Skeletal muscle cell (primary cell): ENCODE results near the gene METTL1.
A peak's percentile ranks its signal among the peaks of the same experiment; 100 is the strongest.
"Not testable (repeated sequence)": the region's sequence is repeated elsewhere in the genome, so short reads cannot be mapped to it uniquely, and the experiment has no call there.

Experiments used
- DNase-seq: peaks from one replicate; pipeline ENCODE4 v3.0.0-alpha.2; 2010; ENCODE audit warnings: low read depth
- H3K4me3 ChIP-seq: 2 replicates; pipeline ENCODE4 v1.5.1; 2011; ENCODE audit warnings: low read depth, mild to moderate bottlenecking, control low read depth, low read length, moderate library complexity

METTL1 gene

DNA sequence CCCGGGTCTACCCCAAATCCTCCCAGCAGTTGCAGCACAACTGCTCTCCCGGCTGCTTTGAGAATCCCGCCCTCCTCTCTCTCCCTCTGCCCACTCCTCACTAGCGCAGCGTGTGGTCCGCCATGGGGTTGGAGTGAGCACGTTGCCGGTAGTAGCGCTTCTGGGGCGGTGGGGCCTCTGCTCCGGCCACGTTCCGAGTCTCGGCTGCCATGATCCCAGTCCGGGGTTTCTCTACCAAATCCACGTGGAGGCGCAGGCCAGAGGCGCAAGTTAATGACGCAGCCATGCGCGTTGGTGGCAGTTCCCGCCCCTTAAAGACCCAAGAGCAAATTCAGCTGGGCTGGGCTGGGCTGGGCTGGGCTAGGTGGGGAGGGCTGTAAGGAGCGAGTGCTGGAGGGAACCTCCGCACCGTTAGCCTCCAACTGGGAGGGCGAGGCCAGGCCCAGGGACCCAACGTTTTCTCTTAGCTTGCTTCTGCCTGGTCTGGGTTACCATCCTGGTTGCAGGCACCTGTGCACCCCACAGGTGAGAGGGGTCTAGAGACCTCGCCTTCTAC, at the start of gene METTL1:
Gene METTL1 (minus strand): TSS at position 233 of the 556 bp plus-strand sequence. CDS start 22 bp downstream, at position 211.
- DNase-seq: peak; percentile 88
- H3K4me3 ChIP-seq: peak within 1 kb of the TSS; percentile 92

DNA sequence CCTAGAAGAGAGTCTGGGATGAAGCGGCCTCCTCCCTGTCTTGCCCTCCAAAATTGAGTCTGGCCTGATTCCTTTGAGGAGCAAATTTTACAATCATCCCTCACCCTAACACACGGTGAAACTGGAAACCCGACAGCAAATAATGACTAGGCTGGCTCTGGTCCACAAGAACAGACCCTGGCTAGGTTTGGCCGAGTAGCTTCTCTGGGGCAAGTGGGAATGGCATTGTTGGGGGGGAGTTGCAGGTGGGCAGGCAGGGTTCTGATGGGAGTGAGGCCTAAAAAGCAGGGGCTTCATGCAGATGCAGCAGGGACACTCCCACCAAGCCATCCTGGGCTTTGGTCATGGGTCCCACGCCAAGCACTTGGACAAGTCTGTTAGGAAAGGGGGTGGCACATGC, 49.1 kb upstream of the METTL1 start:
- H3K4me3 ChIP-seq, DNase-seq: not testable (repeated sequence)

DNA sequence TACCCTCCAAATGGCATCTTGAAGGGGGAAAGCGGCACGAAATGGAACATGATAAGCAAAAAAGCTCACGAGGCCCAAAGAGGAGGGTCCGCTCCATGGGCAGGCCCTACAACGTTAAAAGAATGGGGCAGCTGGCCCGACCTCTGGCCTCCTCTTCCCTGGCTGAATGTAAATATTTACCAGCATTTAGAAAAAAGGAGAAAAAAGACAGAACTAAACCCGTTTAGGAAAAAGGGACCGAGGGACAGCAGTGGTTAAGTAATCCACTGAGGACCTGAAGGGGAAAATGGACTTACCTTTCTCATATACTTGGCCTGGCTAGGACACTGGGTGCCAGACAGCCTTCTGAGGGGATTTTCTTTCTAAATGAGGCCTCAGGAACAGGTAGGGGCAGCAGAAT, 48.2 kb upstream of the METTL1 start:
- DNase-seq, H3K4me3 ChIP-seq: not testable (repeated sequence)

DNA sequence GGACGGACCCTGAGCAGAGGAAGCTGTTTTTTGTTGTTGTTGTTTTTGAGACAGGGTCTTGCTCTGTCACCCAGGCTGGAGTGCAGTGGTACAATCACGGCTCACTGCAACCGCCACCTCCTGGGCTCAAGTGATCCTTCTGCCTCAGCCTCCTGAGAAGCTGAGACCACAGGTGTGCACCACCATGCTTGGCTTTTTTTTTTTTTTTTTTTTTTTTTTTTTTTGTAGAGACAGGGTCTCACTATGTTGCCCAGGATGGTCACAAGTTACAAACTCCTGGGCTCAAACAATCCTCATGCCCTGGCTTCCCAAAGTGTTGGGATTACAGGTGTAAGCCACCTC, 46.1 kb upstream of the METTL1 start:
- not testable (repeated sequence) for DNase-seq, H3K4me3 ChIP-seq

DNA sequence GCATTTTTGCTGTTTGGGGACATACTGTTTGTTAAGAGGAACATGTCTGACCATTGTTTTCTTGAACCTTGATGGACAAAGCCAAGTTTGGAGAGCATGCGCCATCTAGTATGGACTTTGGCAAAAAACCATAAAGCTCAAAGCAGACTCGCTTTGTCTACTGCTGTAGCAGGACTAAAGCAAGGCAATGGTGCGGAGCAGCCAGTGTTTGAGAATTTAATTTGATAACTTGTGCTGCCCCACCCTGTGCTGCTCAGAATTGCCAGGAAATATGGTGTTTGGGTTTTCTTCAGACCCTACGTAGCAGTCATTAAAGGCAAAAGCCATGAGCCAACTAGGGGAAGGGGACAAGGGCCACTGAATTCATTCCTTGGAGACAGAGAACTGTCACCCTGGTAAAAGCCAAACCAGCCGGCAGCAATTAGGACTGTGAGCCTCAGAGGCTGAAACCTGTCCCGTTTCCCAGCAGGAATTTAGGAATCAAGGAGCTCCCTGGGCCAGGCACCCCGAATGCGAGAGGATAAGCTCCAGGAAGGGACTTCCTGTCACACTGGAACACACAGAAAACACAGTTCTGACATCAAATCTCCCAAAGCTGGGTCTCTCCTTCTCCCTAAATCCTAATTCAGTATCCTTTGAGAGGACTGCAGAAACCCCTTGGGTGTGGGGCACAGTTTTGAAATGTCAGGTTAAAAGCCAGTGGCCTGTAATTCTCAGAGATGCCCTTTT, 45.5 kb upstream of the METTL1 start:
- no peak overlapping the region for H3K4me3 ChIP-seq
- DNase-seq: no peak

DNA sequence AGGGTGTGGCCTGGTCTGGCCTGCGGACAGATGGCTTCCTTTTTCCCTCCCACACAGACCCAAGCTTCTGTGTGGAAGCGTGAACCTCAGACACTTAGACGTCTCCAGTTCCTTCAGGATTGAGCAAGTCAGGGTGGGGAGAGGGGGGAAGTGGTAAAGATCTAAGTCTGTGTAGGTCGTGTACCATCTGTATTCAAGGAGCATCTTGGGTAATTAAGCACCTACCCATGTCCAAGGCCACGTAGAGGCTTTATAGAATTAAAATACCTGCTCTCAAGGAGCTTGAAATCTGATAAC, 44.9 kb upstream of the METTL1 start:
- no peak for DNase-seq
- H3K4me3 ChIP-seq: no peak overlapping the region

DNA sequence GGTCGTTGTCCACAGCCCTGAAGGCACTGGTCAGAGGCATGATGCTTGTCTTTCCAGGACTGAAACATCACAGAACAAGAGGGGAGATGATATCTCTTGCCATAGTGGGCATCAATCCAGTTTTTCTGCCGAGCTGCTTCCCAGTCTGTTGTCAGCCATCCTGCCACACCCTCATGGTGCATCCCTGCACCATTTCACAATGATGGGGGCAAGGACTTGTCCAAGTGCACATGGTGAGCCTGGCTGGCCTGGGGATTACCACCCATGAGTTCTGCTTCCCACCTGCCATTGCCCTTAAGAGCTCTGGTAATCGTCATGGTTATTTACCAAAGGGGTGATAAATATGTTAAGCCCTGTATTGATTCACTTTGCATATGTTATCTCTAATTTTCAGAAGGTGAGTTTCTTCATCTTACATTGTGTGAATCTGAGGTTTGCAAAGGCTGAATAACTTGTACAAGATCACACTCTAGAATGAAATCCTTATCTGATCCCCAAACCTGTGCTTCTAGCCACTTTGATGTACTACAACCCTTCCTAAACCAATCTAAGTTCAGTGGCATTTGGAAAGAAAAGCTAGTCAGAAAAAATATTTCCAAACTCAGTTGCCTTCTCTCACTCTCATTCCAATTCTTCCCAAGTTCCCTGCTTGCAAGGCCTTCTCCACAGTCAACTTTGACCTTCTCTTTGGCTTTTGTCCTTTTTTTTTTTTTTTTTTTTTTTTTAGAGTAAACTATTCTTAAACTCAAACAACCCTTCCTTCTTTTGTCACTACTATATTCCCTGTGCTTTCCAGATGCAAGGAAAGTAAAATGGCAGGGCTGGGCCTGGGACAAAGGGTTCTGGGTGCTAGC, 44.3 kb upstream of the METTL1 start:
- no peak overlapping the region for H3K4me3 ChIP-seq
- DNase-seq: no peak

DNA sequence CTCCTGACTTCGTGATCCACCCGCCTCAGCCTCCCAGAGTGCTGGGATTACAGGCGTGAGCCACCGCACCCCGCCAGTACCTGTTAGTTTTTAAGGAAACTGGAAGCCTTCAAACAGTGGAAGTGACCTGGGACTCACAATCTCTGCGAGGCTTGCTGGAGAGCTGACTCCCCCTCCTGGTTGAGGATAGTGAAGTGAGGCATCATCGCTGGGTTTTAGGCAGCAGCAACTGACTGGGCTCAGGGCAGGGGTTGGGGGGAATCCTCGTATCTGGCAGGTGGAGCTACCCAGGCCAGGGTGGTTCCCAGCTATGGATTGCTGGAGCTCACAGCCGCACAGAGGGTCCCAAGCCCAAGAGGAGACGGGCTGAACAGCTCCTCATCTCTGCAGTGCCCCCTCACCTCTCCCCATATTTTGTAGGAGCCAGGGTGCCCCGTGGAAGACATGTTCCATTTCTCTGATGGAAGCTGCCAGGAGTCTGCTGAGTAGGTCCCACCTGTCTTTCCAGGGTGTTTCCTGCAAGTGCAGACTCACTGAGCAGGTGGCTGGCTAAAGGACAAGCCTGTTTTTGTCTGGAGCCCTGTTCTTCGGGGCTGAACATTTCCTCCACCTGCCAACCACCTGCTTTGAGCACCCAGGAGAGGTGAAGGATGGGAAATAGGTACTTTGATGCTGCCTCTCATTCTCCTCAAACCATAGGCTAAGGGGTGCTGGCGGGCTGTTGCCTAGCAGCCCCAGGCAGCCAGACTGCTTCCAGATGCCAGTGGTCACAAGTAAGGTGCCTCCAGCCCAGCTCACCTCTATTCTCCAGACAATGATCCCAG, 43.5 kb upstream of the METTL1 start:
- no peak overlapping the region for H3K4me3 ChIP-seq
- DNase-seq: no peak

DNA sequence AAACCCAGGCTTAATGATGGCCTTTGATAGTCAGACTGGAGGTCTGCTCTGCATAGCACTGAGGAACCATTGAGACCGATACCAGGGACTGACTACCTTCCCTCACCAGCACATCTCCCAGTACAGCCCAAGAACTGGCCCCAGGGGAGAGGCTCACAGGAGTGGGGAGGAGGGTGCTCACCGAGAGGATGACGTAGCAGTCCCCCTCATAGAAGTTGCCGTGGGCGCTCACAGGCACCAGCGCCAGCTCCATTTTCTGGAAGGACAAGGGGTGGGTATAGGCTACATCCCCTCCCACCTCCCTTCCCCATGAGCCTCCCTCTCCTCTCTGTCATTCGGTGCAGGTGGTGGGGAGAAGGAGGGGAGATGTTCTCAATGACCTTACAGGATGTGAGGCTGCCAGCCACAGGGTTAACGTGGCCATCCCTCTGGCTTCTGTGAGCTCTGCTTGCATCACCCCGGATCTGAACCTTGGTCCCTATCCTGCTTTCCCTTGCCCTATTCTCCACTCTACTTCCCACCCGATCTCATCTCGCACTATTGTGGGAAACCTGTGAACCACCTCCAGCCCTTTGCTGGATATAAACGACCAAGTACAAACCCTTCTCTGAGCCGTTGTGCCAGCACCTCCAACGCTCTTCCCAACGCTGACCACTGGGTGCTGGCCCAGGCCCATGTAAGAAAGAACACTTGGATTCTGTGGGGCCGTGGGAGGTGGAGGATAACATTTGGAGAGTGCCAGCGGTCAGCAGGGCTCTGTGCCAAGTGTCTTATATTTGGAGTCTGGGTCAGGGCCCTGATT, 42.3 kb upstream of the METTL1 start:
- H3K4me3 ChIP-seq: no peak overlapping the region
- DNase-seq: no peak

DNA sequence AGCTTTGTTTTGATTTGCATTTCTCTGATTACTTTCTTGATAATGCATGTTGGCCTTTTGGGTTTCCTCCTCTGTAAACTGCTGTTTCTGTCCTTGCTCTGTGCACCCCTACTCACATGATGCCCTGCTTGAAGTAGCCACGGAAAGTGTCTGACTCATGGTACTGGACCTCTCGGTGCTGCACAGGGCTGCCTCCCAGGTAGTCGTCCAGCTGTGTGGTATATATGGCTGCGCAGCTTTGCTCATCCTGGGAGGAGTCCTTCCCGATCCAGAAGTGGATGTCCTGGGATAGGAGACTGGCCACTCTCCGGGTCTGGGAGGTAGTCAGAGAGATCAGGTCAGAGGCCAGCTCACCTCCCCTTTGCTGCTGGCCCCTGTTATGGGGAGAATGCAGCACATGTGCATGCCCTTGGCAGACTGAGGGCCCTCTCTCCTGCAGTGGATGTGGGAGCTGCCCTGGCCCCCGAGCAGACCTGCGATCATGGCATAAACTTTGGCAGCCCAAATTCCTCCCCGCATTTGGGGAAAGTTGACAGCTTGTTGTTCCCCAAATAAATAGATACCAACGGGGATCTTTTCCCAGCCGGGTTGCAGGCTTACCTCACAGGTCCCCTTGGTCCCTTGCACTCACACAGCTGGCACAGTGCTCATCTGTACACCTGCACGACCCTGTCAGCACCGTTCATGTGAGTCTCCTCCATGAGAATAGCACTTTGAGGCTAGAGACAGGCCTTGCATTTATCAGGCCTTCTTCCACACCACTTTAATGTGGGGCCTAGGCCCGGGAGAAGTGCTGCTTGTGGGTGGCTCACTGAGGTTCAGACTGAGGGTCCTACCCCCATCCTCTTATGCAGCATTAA, 41.4 kb upstream of the METTL1 start:
- DNase-seq: no peak
- no peak overlapping the region for H3K4me3 ChIP-seq

DNA sequence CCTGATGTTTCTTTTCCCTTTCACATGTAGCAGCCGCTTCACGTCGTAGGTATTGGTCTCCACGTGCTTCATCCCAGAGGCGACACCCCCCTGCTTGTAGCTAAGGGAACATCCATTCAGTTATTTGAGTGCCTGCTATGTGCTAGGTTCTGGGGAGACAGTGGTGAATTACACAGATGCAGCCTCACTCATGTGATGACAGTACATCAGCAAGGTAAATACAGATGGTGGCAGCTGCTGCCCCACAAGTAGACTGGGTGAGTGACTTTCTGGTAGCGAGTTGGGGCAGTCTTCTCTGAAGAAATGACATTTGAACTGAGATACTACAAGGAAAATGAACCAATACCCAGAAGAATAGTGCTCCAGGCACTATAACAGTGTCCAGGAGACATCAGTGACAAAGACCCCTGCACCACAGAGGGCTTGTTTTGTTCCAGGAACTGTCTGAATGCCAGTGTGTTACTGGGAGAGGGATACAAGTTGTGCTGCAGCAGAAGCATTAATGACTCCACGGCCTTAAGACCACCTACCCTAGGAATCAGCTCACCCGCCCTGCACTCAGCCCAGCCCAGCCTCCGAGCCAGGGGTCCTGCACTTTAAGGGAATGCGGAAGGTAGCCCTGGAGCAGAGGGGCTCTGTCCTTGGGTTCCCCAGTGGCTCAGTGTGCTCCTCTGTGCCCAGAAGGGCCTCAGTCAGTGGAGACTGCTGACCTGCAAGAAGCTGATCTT, 39.3 kb upstream of the METTL1 start:
- DNase-seq: no peak
- H3K4me3 ChIP-seq: no peak overlapping the region

DNA sequence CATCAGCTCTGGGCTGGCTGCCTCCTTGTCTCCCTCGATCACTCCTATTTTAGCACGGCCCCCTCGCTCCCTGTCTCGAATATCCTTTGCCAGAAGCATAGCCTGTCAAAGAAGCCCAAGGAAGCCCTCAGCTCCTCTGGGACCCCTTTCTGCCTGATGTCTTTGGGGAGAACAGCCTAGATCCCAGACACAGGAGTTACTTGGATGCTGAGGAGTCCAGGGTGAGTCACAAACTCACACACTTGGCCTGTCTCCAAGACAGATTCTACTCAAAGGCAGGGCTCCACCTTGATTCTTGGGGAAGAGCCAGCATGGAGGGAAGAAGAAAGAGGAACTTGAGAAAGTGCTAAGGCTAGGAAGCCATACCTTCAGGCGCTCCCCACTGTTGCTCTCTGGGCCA, 38.5 kb upstream of the METTL1 start:
- DNase-seq: peak; percentile 37
- no peak overlapping the region for H3K4me3 ChIP-seq

DNA sequence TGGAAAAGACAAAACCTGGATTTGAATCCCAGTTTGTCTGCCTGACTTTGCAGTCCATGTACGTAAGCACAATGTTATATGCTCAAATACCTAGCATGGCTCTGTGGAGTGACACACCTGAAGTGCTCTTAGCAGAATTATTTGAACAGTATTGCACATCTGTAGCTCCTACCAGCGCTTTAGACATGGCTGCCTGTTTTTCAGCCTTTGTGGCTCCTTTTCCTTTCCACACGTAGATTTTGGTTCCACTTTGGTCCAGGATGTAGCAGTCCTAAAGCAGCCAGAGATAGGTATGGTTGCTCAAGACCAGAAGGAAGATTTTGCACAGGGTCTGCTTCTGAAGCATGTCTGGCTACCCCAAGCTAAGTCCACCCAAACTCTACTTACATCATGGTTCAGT, 37.5 kb upstream of the METTL1 start:
- DNase-seq: no peak
- no peak overlapping the region for H3K4me3 ChIP-seq

DNA sequence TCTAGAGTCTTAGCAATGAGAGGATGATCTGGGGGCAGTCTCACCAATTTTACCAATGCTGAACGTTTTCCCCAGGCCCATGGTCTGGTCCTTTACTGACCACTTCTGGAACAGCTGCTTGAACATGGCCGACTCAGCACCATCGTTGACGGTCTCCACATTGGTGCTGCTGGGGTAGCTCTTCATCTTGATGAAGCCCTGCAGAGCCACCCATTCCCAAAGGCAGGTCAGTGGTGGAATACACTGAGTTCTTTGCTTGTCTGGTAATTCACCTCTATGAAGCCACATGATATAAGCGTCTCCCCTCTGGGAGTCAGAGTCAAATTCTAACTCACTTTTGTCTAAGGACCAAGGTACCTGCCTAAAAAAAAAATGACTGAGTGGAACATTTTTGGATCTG, 36.4 kb upstream of the METTL1 start:
- no peak for DNase-seq
- no peak overlapping the region for H3K4me3 ChIP-seq

DNA sequence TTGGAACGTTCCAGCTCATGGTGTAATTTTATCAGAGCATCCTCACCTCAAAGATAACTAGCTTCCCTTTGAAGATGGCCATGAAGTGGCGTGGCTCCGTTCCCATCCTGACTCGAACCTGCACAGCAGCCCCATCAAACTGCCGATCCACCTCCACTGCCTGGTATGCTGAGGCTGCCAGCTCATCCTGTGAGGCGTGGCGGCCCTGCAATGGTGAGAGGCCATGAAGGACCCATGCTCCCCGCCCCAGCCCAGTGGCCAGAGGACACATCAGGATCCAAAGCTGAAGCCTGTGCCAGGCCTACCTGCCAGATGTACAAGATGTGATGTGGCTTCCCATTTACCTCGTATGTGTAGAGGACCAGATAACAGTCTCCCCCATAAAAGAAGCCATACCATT, 35.4 kb upstream of the METTL1 start:
- H3K4me3 ChIP-seq: no peak overlapping the region
- no peak for DNase-seq

DNA sequence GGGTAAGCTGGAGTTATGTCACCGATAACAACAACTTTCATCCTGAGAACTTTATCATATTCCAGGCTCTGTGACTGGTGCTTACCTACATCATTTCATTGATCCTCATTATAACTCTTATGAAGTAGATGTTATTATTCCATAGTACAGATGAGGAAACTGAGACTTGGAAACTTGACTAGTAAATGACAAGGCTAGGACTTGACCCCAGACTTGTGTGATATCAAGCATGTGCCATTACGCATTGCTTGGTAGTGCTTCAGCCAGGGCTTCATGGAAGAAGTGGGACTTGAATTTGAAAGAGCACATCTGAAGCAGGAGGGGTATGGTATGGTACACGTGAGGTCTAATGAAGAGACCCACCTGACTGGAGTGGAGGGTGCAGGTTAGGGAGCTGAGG, 34.8 kb upstream of the METTL1 start:
- H3K4me3 ChIP-seq: no peak overlapping the region
- no peak for DNase-seq

DNA sequence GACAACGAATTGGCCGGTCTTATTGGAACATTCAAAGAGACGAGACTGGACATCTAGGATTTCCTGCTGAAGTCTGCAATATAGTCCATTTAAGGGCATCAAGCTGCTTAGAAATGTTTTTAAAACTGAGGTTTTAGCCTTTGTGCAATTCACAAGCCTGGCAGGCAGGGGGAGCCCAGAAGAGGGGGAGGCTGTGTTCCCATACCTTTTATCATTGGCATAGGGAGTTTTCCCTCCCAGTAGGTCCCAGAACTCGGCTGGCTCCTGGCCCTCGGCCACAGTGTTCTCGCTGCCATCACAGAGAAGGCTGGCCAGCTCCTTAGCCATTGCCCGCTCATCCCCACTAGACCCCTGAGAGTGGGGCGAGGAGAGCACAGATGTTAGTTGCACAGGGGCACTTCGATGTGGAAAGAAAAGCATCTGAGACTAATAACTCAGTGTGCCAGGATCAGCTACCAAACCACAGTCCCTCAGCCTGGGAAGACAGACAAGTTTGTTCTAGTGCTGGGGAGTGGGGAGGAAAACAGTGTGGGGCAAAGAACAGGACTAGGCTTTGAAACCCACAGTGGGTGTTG, 31.5 kb upstream of the METTL1 start:
- no peak overlapping the region for H3K4me3 ChIP-seq
- DNase-seq: no peak
